Placental epithelial cell (primary cell): ENCODE results near the gene NEB. TPM values are rescaled to one million over a fixed set of nuclear protein-coding genes. Genes with fewer than 3 reads are reported as not detected.

ENCODE experiments used
- total RNA-seq: library from RNA; depleted of rRNA; stranded (reverse); fragments of >200 nt; gene quantifications from 2 replicates; pipeline ENCODE4 v1.2.3, GENCODE V29; 2012

NEB gene
- 0.54 and 2.7 TPM in 2 replicates for total RNA-seq

GRCh38 chr2:151733771-151734672, at the start of gene NEB:
Gene NEB, minus strand, starts transcription at chr2:151734476. Its CDS starts 1,320 bp downstream, at chr2:151733156.

Other genes starting within 250 kb of the NEB start
- gene ARL5A, start 93.9 kb upstream of the NEB start, total RNA-seq: 38.1 and 60.7 TPM in 2 replicates